PFSK-1 (cell line): ENCODE data around the gene FSTL1.

Experiments used
- FOXP2 ChIP-seq: optimal IDR thresholded peaks from 2 replicates; pipeline ENCODE3; 2011; ENCODE audit warnings: borderline replicate concordance, control low read depth, inconsistent platforms; ENCODE audit not compliant: insufficient read depth; ENCODE audit errors: extremely low read length, extremely low read depth
- POLR2AphosphoS5 ChIP-seq: IDR thresholded peaks from 2 replicates; pipeline ENCODE4 v1.6.1; 2012; ENCODE audit warnings: low read depth, mild to moderate bottlenecking, control low read depth, low read length, moderate library complexity
- SIN3A ChIP-seq: IDR thresholded peaks from 2 replicates; pipeline ENCODE4 v1.6.1; 2012; ENCODE audit warnings: mild to moderate bottlenecking, low read length, moderate library complexity, borderline replicate concordance; ENCODE audit not compliant: insufficient read depth
- TAF1 ChIP-seq: IDR thresholded peaks from 2 replicates; pipeline ENCODE4 v1.6.1; 2012; ENCODE audit warnings: low read length, control low read depth, borderline replicate concordance; ENCODE audit not compliant: insufficient read depth
- TF ChIP-seq, protein P1 (sequence below), 2 experiments: IDR thresholded peaks; 2 replicates each; pipeline versions ENCODE4 v1.6.1 to v1.8.0; 2011 to 2012; ENCODE audit warnings: low read depth in 2 of 2, low read length in 2 of 2, control low read depth in 1 of 2, inconsistent platforms in 1 of 2, mild to moderate bottlenecking in 1 of 2, moderate library complexity in 1 of 2; ENCODE audit not compliant: insufficient read depth in 1 of 2

Gene FSTL1

DNA sequence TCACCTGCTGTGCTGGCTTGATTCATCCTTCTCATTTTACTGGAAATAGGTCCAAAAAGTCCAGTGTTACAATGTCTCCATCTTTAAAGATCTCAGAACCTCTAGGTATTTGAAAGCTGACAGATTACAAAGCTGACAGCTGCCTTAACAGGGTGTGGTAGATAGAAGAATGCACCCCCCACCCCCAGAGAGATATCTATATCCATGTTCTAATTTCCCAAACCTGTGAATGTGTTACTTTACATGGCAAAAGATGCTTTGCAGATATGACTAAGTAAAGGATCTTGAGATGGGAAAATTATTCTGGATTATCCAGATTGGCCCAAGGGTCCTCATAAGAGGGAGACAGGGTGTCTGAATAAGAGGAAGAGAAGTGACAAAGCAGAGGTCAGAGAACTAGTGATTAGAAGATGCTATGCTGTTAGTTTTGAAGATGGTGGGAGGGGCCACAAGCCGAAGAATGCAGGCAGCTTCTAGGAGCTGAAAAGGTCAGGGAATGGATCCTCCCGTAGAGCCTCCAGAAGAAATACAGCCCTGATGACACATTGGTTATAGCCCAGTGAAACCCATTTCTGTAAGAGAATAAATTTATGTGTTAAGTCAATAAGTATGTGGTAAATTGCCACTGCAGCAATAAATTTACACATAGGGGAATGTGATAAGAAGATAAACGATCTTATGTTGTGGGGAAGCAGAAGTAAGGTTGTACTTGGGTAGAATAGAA, 21.5 kb upstream of the FSTL1 start:
- TF ChIP-seq FOXP2 (no peak), TAF1 (no peak), POLR2AphosphoS5 (no peak), SIN3A (no peak)
- TF ChIP-seq, protein P1, sequence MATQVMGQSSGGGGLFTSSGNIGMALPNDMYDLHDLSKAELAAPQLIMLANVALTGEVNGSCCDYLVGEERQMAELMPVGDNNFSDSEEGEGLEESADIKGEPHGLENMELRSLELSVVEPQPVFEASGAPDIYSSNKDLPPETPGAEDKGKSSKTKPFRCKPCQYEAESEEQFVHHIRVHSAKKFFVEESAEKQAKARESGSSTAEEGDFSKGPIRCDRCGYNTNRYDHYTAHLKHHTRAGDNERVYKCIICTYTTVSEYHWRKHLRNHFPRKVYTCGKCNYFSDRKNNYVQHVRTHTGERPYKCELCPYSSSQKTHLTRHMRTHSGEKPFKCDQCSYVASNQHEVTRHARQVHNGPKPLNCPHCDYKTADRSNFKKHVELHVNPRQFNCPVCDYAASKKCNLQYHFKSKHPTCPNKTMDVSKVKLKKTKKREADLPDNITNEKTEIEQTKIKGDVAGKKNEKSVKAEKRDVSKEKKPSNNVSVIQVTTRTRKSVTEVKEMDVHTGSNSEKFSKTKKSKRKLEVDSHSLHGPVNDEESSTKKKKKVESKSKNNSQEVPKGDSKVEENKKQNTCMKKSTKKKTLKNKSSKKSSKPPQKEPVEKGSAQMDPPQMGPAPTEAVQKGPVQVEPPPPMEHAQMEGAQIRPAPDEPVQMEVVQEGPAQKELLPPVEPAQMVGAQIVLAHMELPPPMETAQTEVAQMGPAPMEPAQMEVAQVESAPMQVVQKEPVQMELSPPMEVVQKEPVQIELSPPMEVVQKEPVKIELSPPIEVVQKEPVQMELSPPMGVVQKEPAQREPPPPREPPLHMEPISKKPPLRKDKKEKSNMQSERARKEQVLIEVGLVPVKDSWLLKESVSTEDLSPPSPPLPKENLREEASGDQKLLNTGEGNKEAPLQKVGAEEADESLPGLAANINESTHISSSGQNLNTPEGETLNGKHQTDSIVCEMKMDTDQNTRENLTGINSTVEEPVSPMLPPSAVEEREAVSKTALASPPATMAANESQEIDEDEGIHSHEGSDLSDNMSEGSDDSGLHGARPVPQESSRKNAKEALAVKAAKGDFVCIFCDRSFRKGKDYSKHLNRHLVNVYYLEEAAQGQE (IDR thresholded peaks at IDR 0.05; ENCODE audit: insufficient read depth in 1 of 2, low read depth in 2 of 2, low read length in 2 of 2): no peak

DNA sequence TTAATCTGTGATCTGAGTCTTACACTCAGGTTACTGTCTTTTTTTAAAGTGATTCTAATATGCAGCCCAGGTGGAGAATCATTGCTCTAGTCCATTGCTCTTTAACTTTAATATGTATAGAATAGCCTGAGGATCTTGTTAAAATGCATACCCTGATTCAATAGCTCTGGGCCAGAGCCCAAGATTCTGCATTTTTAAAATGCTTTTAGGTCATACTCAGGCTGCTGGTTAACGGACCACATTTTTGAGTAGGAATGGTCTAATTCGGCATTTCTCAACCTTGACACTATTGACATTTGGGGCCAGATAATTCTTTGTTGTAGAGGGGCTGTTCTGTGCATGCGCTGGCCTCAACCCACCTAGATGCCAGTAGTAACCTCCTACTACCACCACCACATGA, 20.9 kb upstream of the FSTL1 start:
- no peak for TF ChIP-seq FOXP2
- TF ChIP-seq TAF1: no peak

DNA sequence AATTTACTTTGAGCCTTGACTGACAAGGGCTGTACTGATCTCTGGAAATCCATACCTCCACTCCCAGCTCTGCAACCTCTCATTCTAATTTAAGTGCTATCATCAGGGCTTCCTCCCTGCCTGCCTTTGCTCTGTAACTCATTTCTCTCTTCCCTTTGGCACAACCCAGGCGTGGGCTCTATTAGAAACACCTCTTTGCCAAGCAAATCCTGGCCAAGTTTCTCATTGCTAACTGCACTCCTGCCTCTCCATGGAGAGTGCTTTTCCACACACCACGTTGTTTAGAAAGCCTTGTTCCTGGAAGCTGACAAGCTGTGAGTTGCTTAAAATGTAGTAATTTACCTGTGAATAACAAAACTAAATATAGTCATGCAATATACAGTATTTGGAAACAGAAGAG, 20.1 kb upstream of the FSTL1 start:
- no peak for TF ChIP-seq POLR2AphosphoS5
- TF ChIP-seq SIN3A: no peak
- TF ChIP-seq TAF1: no peak
- TF ChIP-seq, protein P1 (IDR thresholded peaks at IDR 0.05; ENCODE audit: insufficient read depth in 1 of 2, low read depth in 2 of 2, low read length in 2 of 2): no peak
- no peak for TF ChIP-seq FOXP2

DNA sequence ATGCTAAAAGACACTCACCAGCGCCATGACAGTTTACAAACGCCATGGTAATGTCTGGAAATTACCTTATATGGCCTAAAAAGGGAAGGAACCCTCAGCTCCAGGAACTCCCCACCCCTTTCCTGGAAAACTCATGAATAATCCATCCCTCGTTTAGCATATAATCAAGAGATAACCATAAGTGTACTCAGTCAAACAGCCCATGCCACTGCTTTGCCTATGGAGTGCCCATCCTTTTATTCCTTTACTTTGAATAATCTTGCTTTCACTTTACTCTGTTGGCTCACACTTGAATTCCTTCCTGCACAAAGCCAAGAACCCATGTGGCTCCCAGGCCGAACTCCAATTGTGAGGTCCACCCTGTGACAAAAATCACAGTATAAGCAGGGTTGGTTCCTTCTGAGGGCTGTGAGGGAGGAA, 19.1 kb upstream of the FSTL1 start:
- TF ChIP-seq TAF1: no peak
- TF ChIP-seq FOXP2: no peak
- TF ChIP-seq, protein P1 (IDR thresholded peaks at IDR 0.05; ENCODE audit: insufficient read depth in 1 of 2, low read depth in 2 of 2, low read length in 2 of 2): no peak
- TF ChIP-seq SIN3A: no peak
- no peak for TF ChIP-seq POLR2AphosphoS5

DNA sequence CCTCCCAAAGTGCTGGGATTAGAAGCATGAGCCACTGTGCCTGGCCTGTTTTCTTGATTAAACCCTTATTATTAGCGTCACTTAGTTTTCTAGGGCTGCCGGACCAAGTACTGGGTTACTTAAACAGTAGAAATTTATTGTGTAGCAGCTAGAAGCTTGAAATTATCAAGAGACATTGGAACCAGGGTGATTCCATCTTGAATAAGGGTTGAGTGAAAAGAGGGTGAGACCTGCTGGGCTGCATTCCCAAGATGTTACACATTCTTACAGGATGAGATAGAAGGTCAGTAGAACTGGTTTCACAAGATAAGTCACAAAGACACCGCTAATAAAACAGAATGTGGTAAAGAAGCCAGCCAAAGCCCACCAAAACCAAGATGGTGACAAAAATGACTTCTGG, 18.6 kb upstream of the FSTL1 start:
- TF ChIP-seq, protein P1 (IDR thresholded peaks at IDR 0.05; ENCODE audit: insufficient read depth in 1 of 2, low read depth in 2 of 2, low read length in 2 of 2): no peak
- no peak for TF ChIP-seq TAF1
- TF ChIP-seq FOXP2: no peak
- no peak for TF ChIP-seq SIN3A
- TF ChIP-seq POLR2AphosphoS5: no peak

GRCh38 chr3:120468635-120469295, 18.0 kb upstream of the FSTL1 start:
- TF ChIP-seq, protein P1 (IDR thresholded peaks at IDR 0.05; ENCODE audit: insufficient read depth in 1 of 2, low read depth in 2 of 2, low read length in 2 of 2): no peak
- no peak for TF ChIP-seq SIN3A
